ENCODE data around the gene CIC. TPM values are rescaled to one million over a fixed set of nuclear protein-coding genes. Genes with fewer than 3 reads are reported as not detected.

CIC gene
- polyA plus RNA-seq, 2 of the 4 experiments (the other 2 are of a cell fraction): 7.2 to 56.4 TPM

DNA sequence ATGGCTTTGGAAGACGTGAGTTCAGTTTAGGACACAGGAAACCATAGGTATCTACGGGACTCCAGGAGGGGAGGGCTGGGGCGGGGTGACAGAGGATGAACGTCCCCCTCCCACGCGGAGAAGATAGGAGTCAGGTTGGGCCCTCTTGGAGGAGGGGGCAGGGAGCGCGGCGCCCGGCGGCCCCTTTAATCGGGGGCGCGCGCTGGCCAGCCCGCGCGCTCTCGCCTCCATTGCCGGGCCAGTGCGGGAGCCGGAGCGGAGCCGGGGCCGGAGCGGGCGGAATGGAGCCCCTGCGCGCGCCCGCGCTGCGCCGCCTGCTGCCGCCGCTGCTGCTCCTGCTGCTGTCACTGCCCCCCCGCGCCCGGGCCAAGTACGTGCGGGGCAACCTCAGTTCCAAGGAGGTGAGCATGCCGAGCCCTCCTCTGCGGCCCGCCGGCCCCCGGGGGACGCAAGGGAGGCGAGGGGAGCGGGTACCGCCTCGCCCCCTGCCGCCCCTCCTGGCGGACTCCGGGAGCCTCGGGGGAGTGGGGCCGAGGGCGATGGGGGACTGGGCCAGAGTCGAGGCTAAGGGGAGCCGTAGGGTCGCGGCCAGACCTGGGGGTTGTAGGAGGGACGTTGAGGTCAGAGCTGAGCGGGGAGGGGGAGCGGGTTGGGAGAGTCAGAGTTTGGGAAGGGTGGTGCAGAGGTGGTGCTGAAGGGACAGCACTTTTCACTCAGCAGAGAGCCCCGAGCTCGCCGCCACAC is 44.2 kb downstream of the CIC start, which contains the start of gene TMEM145 (continued):
- TF ChIP-seq, protein P1, sequence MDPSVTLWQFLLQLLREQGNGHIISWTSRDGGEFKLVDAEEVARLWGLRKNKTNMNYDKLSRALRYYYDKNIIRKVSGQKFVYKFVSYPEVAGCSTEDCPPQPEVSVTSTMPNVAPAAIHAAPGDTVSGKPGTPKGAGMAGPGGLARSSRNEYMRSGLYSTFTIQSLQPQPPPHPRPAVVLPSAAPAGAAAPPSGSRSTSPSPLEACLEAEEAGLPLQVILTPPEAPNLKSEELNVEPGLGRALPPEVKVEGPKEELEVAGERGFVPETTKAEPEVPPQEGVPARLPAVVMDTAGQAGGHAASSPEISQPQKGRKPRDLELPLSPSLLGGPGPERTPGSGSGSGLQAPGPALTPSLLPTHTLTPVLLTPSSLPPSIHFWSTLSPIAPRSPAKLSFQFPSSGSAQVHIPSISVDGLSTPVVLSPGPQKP (IDR thresholded peaks at IDR 0.05; ENCODE audit: low read depth, low read length): no peak
- TF ChIP-seq, protein P2, sequence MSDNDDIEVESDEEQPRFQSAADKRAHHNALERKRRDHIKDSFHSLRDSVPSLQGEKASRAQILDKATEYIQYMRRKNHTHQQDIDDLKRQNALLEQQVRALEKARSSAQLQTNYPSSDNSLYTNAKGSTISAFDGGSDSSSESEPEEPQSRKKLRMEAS (IDR thresholded peaks at IDR 0.05): peak; percentile 49; the same call in 1 of the 2 replicates
- no peak for TF ChIP-seq ZC3H11A (IDR thresholded peaks at IDR 0.05)
- no peak for TF ChIP-seq ZSCAN20 (CRISPR knock-in tag; IDR thresholded peaks at IDR 0.05)
- TF ChIP-seq RAD21 (conservative IDR thresholded peaks at IDR 0.05 in 1 of 2, IDR thresholded peaks at IDR 0.05 in 1 of 2): no peak; a peak in 1 of 5 replicates
- no peak for TF ChIP-seq NPAS2 (CRISPR knock-in tag; IDR thresholded peaks at IDR 0.05; ENCODE audit: borderline replicate concordance)
- TF ChIP-seq, protein P3, sequence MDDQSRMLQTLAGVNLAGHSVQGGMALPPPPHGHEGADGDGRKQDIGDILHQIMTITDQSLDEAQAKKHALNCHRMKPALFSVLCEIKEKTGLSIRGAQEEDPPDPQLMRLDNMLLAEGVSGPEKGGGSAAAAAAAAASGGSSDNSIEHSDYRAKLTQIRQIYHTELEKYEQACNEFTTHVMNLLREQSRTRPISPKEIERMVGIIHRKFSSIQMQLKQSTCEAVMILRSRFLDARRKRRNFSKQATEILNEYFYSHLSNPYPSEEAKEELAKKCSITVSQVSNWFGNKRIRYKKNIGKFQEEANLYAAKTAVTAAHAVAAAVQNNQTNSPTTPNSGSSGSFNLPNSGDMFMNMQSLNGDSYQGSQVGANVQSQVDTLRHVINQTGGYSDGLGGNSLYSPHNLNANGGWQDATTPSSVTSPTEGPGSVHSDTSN (IDR thresholded peaks at IDR 0.05): no peak
- TF ChIP-seq KDM1A (IDR thresholded peaks at IDR 0.05; ENCODE audit: low read depth): no peak
- TF ChIP-seq HDAC2 (IDR thresholded peaks at IDR 0.05): no peak
- no peak for TF ChIP-seq SREBF2 (IDR thresholded peaks at IDR 0.05)
- TF ChIP-seq TP53 (CRISPR knock-in tag; IDR thresholded peaks at IDR 0.05): no peak
- TF ChIP-seq MAFK (IDR thresholded peaks at IDR 0.05; ENCODE audit: partially characterized antibody): no peak
- TF ChIP-seq, protein P4, sequence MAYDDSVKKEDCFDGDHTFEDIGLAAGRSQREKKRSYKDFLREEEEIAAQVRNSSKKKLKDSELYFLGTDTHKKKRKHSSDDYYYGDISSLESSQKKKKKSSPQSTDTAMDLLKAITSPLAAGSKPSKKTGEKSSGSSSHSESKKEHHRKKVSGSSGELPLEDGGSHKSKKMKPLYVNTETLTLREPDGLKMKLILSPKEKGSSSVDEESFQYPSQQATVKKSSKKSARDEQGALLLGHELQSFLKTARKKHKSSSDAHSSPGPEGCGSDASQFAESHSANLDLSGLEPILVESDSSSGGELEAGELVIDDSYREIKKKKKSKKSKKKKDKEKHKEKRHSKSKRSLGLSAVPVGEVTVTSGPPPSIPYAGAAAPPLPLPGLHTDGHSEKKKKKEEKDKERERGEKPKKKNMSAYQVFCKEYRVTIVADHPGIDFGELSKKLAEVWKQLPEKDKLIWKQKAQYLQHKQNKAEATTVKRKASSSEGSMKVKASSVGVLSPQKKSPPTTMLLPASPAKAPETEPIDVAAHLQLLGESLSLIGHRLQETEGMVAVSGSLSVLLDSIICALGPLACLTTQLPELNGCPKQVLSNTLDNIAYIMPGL (CRISPR knock-in tag; IDR thresholded peaks at IDR 0.05; ENCODE audit: borderline replicate concordance): no peak
- no peak for TF ChIP-seq RARB (CRISPR knock-in tag; IDR thresholded peaks at IDR 0.05)
- no peak for TF ChIP-seq PHF8 (IDR thresholded peaks at IDR 0.05; ENCODE audit: borderline replicate concordance, low read depth)
- TF ChIP-seq, protein P5, sequence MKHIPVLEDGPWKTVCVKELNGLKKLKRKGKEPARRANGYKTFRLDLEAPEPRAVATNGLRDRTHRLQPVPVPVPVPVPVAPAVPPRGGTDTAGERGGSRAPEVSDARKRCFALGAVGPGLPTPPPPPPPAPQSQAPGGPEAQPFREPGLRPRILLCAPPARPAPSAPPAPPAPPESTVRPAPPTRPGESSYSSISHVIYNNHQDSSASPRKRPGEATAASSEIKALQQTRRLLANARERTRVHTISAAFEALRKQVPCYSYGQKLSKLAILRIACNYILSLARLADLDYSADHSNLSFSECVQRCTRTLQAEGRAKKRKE (CRISPR knock-in tag; IDR thresholded peaks at IDR 0.05; ENCODE audit: low read depth): no peak
- no peak for TF ChIP-seq RCOR1 (IDR thresholded peaks at IDR 0.05; ENCODE audit: low read depth, low read length)
- no peak for TF ChIP-seq NR3C1 (IDR thresholded peaks at IDR 0.05)
- no peak for TF ChIP-seq ESRRA (IDR thresholded peaks at IDR 0.05; ENCODE audit: borderline replicate concordance, low read length)
- TF ChIP-seq EHF (CRISPR knock-in tag; IDR thresholded peaks at IDR 0.05): 0 out of 2 replicates have a peak, but pooled peaks have one; percentile 41
- peak; percentile 64; the same call in 1 of the 2 replicates for TF ChIP-seq HOXB5 (CRISPR knock-in tag; IDR thresholded peaks at IDR 0.05)
- no peak for TF ChIP-seq MYC (IDR thresholded peaks at IDR 0.05; ENCODE audit: borderline replicate concordance, low read length)
- TF ChIP-seq POLR2AphosphoS2 (conservative IDR thresholded peaks at IDR 0.05; ENCODE audit: low read length): no peak

All from A549 (cell line).